DMS79 treated with DMSO at 0.1 percent for 48 hours (cell line): ENCODE measurements around the gene NEURL1B.
A peak's percentile ranks its signal among the peaks of the same experiment; 100 is the strongest.
"Not testable (repeated sequence)": the region's sequence is repeated elsewhere in the genome, so short reads cannot be mapped to it uniquely, and the experiment has no call there.

Source experiments
- DNase-seq: peaks from one replicate; lab custom pipeline; 2025; lab: John Stamatoyannopoulos, UW

Gene NEURL1B

DNA sequence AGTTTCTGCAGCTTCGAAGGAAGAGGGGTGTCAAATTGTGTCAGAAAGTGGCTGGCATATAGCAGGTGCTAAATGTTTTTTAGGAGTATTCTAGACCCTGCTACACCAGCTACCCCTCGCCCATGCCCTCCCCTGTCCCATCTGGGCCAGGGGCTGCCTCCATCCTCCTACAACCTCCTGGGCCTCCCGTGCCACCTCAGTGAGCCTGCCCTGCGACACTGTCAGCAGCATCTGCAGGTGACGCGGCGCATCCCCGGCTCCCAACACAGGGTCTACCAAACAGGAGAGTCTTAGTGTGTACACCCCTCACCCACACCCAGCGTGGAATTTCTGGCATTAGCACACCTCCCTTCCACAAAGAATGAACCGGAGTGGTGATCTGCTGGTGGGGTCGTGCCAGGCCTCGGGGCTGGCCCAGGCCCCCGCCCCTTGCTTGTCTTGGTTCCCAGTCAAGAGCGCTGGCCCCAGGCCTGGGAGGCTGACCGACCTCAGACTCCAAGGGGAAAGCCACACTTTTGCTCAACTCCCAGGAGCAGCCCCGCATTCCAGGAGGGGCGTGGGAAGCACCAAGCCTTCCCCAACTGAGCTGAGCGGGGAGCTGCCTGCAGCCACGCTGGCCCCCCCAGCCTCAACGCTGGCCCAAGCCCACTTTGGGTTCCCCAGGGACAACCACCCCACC is 55.2 kb downstream of the NEURL1B start:
- DNase-seq = no peak

DNA sequence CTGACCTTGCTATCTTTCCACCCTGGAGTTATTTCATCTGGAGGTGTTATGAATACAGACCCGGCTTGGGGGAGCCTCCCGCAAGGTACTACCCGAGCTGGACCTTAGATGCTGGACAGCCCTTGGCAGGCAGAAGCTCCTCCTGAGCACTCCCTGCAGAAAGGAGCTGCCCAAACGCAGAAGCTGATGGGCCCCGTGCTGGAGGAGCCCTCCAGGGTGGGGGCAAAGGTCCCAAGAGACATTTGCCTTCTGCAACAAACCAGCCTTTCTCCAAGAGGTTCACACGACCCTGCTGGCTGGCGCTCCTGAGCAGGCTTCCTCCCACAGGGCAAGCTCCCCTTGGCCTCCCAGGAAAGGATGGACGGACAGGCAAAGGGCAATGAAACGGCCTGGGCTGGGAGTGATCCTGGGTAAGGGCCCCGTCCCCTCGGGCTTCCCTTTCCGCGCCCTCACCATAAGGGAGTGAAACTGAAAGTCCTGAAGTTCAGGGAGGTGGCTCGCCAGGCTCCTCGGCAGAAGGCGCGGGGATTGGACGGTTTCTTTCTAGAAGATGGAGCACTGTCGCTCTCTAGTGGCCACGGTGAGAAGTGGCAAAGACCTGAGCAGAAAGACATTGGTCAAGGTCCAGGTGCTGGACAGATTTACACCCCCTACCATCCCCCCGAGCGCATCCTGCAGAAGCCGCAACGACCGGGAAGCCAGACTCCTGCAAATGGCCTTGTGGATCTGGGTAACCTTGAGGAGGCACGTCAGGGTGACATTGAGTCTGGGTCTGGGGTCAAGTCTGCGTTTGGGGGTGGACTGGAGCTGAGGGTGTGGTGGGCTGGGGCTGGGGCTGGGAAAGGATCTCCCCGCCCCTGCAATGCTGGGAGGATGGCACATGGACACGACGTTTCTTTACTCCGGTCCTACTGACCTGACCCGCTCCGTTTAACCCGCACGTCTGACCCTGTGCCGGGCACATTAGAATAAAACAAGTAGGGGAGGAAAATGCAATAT is 56.4 kb downstream of the NEURL1B start:
- DNase-seq = peak; percentile 52

DNA sequence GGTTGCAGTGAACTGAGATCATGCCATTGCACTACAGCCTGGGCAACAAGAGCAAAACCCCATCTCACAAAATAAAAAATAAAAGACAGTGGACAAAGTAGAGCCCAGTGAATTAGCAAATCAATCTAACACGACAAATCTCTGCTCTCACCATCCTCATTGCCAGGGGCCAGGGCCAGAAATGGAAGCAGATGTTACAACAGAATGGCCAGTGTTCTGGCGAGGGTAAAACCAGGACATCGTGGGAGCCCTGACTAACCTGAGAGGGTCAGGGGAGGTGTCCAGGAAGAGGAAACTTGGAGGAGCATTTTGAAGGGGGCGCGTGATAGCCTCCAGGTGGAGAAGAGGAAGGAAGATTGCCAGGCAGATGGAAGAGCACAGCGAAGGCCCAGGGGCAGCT is 58.4 kb downstream of the NEURL1B start:
- no peak for DNase-seq

GRCh38 chr5:172699999-172700364 is 58.9 kb downstream of the NEURL1B start:
- no peak for DNase-seq

GRCh38 chr5:172700365-172701290 is 59.6 kb downstream of the NEURL1B start:
- DNase-seq = peak; percentile 7

DNA sequence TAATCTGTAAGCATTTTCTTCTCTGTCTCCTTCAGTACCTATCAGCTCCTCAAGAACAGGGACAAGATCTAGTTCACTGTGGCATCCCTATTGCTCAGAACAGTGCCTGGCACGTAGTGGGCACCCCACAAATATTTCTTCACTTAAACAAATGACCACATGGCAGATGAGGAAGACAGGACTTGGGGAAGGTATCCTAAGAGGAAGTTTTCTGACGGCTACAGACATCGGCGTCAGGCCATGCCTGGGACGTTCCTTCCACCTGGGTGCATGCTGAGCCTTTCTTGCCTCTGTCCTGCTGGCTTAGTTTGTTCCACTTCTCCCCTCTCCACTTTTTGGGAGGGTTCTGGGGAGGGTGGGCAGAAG is 60.2 kb downstream of the NEURL1B start:
- DNase-seq = no peak

DNA sequence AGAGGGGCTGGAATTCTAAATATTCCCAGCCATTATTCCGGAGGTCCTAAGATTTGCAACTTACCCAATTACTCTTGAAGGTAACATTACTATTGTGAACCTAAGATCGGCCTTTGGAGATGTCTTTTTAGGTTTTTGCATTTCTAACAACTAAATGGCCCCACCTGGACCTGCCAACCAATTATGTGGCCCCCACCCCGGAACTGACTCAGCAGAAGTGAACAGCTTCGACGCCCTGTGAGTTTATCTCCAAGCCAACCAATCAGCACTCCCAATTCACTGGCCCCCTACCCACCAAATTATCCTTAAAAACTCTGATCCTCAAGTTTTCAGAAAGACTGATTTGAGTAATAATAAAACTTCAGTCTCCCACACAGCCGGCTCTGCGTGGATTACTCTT is 62.9 kb downstream of the NEURL1B start:
- DNase-seq = no peak

GRCh38 chr5:172705576-172706084 is 64.6 kb downstream of the NEURL1B start:
- no peak for DNase-seq

GRCh38 chr5:172706796-172707195 is 65.7 kb downstream of the NEURL1B start:
- DNase-seq = no peak

GRCh38 chr5:172707285-172708182 is 66.5 kb downstream of the NEURL1B start:
- no peak for DNase-seq

DNA sequence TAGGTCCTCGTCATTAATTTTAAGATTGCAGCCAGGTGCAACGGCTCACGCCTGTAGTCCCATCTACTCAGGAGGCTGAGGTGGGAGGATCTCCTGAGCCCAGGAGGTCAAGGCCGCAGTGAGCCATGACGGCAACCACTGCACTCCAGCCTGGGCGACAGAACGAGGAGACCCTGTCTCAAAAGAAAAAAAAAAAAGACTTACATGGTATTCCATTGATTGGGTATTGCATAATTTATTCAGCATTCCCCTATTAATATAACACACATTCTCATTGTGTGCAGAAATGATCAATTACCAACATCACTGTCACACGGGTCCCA is 67.1 kb downstream of the NEURL1B start:
- no peak for DNase-seq

GRCh38 chr5:172710676-172711075 is 69.6 kb downstream of the NEURL1B start:
- DNase-seq = no peak

GRCh38 chr5:172711321-172711861 is 70.3 kb downstream of the NEURL1B start:
- DNase-seq = not testable (repeated sequence)

GRCh38 chr5:172712610-172713009 is 71.5 kb downstream of the NEURL1B start:
- DNase-seq = no peak

DNA sequence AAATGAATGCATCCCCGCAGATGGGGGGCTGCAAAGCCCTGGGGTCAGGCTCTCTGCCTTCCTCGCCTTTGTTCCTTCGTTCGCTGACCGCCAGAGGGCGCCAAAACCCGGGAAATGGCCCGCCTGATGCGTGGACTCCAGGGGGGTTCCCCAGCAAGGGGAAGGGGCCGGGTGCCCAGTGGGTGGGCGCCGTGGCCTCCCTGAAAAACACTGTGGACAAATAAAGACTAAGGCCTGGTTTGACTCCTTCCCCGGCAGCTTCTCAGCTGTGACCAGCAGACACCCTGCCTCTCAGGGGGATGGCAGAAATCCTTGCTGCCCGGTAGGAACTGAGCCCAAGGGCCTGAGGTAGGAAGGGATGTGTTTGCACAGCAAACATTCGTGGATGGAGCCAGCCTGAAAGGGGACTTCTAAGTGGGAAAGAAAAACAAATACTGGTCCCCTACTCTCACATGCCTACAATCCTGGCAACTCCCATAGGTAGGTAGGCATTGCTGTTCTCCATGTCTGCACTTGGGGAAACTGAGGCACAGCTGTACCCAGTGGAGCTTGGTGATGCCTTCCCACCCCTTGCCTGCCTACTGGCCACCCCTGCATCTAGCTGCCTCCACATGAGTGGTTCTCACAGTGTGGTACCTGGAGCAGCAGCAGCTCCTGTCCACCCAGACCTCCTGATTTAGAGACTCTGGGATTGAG is 72.2 kb downstream of the NEURL1B start:
- no peak for DNase-seq

DNA sequence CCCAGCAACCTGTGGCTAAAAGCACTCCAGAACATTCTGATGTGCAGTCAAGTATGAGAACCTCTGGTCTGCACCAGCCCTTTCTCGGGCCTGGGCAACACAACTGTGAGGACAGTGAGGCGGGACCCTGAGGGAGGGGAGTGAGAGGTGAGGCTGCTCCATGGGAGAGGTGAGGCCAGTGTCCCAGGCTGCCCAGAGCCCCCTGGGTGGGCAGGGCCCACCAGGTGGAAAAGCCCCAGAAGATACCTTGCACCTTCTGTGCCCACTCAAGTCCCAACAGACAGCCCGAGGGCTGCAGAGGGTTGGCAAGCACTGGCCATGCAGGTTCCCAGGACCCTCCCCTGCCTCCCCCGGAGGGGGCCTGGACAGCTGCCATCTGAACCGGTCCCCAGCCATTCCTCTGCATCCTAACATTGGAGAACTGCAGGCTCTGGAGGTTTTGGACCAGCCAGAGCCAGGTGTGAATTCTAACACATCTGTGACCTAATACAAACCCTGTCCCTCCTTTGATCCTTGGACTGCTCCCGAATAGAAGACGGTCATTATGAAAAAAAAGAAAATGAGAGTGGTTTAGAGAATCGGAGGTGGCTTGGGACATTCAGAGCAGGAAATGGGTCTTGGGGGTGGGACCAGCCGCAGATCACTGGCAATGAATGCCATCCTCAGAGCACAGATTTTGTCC is 72.9 kb downstream of the NEURL1B start:
- DNase-seq = no peak

DNA sequence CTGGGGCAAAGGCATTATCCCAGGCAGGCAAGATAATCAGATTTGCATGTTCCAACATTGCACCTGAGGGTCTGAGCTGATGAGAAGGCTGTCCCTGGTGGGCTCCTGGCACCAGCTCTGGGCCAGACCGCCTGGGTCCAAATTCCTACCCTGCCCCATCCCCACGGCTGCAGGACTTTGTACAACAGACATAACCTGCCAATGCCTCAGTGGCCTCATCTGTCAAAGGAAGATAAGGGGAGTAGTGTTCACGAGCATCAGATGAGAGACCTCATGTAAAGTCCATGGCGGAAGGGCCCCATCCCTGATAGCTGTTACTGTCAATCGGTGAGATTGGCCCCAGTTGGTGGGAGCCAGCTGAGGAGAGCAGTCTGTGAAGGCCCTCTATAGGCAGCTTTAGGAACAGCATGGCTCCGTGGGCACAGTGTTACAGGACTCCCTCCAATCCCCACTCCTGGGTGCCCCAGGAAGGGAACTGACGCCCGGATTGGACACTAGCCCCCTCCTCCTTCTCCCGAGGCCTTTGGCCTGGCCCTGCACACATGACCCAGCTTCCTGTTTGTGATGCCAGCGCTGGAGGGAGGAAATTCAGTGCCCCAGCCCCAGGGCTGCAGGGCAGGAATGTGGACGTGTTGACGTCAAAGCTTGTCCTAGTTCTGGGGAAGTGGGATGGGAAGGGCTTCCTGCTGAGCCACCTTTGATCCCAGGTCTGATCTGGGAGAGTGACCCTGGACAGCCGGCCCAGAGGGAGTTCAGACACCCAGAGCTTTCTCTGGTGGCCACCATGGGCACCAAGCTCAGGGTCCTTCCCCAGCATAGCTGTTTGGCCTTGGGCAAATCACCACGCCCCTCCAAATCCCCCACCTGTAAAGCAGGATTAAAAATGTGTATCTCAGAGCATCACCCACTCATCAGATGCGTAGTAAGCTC is 73.7 kb downstream of the NEURL1B start:
- DNase-seq = no peak

DNA sequence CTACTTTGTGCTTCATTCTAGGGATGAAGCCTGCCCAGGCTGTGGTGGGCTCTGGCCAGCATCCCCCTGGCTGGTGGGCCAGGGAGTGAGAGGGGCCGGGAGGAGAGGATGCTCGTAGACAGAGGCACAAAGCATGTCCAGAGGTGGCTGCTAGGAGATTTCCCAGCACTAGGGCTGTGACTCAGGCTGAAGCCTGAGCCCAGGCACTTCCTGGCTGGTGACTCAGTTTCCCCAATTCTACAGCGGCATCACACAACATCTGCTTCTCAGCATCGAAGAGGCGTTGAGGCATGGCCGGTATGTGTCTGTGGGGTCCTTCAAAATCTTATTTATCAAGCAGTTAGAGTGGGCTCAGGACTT is 74.3 kb downstream of the NEURL1B start:
- no peak for DNase-seq
